HG02840 (cell line): ENCODE data around the gene LRRC15.

Experiments
- ATAC-seq: cut with Tn5 transposase; IDR thresholded peaks from one replicate; pipeline ENCODE4 v1.9.1; 2021; ENCODE audit warnings: mild to moderate bottlenecking, moderate library complexity, moderate number of reproducible peaks; ENCODE audit not compliant: unreplicated experiment, low FRiP score

Gene LRRC15

DNA sequence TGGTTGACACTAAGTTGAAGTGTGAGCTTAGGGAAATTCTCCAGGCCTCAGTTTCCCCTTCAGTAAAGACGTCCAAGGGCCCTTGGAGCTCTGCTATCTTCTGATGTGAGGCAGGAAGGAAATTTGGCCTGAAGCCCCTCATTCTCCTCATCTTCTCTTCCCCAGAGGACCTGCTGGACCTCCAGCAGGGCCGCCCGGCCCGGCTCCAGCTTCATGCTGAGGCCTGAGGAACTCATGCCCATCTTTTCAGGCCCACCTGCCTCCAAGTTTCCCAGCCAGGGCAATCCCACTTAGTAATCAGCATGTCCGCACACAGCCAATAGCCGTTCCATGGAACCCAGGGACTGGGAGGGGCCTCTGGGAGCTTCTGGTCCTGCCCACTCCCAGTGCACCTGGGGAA is 4.0 kb downstream of the LRRC15 start:
- no peak for ATAC-seq

GRCh38 chr3:194364652-194365434 is 4.7 kb downstream of the LRRC15 start:
- no peak for ATAC-seq

- no peak for ATAC-seq
Measured at GRCh38 chr3:194364314-194364651, 5.3 kb downstream of the LRRC15 start.

GRCh38 chr3:194360568-194360967 is 9.0 kb downstream of the LRRC15 start:
- no peak for ATAC-seq

- ATAC-seq, result no peak
Measured at GRCh38 chr3:194357681-194358080, 11.9 kb downstream of the LRRC15 start.

GRCh38 chr3:194355379-194355778 is 14.2 kb downstream of the LRRC15 start:
- ATAC-seq, result no peak

GRCh38 chr3:194354315-194354714 is 15.2 kb downstream of the LRRC15 start:
- ATAC-seq, result no peak

DNA sequence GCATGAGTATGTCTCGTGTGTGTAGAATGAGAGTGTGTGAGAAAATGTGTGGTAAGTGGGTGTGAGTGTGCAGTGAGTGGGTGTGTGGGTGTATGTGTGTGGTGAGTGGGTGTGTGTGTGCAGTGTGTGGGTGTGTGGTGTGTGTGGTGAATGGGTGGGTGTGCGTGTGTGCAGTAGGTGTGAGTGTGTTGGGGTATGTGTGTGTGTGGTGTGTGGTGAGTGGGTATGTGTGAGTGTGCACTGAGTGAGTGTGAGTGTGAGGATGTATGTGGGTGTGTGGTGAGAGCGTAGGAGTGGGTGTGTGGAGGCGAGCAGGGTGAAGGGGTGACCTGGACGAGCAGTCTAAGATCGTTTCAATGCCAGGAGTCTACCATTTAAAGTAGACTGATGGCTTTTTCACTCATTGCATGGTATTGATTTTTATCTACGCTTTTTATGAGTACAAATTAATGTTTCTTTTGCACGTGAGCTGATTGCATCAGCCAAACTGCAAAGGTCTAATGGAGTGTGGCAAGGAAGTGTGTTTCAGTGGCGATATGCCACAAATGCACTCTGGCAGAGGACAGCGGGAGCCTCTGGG is 16.8 kb downstream of the LRRC15 start:
- no peak for ATAC-seq

DNA sequence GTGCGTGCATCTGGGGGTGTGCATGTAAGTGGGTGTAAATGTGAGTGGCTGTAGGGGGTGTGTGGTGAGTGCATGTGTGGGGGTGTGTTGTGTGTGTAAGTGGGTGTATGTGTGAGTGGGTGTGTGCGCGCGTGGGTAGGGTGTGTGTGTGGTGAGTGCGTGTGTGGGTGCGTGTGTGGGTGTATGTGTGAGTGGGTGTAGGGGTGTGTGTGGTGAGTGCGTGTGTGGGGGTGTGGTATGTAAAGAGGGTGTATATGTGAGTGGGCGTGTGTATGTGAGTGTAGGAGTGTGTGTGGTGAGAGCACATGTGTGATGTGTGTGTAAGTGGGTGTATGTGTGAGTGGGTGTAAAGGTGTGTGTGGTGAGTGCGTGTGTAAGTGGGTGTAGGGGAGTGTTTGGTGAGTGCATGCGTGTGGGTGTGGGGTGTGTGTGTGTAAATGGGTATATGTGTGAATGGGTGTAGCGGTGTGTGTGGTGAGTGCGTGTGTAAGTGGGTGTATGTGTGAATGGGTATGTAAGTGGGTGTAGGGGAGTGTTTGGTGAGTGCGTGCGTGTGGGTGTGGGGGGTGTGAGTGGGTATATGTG is 17.5 kb downstream of the LRRC15 start:
- ATAC-seq, result no peak

GRCh38 chr3:194351080-194351672 is 18.4 kb downstream of the LRRC15 start, which contains the start of gene CPN2:
TSS of gene CPN2 (minus strand) at chr3:194351328. CDS start at chr3:194342702, 8,626 bp downstream.
- ATAC-seq, result no peak

GRCh38 chr3:194350726-194351071 is 18.8 kb downstream of the LRRC15 start:
- no peak for ATAC-seq

DNA sequence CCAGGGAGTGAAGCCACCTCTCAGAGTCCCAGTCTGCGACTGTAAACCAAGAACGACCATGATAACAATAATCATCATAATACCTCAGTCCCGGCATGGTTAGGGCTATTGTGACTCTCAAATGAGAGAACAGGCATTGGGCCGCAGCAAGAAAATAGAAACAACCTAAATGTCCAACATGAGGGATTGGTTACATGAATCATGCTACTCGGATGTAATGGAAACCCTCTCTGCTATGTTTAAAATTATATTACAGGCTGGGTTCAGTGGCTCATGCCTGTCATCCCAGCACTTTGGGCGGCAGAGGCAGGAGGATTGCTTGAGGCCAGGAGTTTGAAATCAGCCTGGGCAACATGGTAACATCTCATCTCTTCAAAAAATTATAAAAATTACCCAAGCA is 21.2 kb downstream of the LRRC15 start:
- ATAC-seq, result no peak

GRCh38 chr3:194346621-194347020 is 22.9 kb downstream of the LRRC15 start:
- no peak for ATAC-seq

DNA sequence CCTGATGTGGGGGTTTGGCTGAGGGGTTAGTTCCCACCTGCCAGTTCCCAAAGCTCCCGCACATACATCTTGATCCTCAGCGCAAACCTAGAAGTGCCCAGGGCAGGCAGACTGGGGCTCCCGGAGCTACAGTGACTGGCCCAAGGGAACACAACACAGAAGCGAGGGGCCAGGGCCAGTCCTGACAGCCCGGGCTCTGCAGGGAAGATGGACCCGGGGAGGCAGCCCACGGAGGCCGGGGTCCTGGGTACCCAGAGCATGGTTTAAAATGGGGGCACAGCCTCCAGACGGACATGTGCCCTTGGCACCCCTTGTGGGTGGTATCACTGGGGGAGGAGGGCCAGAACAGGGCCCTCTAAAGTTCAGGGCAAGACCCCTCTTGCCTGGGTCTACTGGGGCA is 23.5 kb downstream of the LRRC15 start:
- ATAC-seq, result no peak

DNA sequence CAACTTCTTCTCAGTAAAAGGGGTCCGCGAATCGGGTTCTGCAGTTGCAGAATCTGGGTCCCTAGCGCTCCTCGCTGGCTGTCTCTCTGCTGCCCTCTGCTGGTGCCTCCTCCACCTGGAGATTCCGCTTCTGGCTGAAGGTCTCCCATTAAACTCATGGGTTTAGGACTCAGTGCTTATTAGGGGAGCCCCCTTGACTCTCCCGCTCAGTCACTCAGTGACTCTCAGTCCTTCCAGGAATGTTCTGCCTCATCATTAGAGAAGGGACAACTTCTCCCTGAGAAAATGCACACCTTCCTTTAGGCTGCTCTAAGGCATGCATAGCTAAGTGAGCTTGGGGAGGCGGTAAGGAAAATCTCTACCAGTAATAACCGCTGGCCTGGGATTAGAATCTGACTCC is 25.5 kb downstream of the LRRC15 start:
- ATAC-seq, result no peak

- no peak for ATAC-seq
Measured at GRCh38 chr3:194343561-194343893, 26.0 kb downstream of the LRRC15 start.

DNA sequence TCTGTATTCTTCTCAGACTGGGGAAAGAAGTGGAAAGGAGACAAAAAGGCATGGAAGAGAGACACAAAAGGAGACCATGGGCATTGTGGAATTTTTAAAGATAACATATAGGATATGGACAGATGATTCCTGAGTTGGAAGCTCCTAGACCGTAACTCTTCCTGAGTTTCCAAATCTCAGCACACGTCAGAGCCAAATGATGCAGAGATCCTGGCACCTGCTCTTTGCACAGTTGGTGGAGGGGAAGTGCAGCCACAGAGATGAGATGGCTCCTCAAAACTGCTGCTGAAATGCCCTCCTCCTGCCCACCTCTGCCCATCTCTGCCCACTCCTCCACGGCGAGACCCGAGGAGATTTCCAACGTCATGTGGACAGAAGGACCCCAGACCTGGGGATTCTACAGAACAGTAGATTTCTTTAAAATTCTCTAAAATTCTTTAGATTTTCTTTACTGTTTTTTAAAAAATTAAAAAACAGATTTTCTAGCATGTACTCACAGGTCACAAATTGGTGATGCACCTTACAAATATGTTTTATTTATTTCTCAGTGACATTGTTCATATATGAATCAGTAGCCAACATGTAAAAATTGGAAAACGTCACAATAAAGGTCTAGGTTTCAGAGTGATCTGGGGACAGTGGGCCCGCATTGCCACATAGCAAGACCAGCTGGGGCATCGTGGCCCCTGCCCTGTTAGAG is 26.5 kb downstream of the LRRC15 start:
- ATAC-seq, result no peak

GRCh38 chr3:194340757-194341400 is 28.7 kb downstream of the LRRC15 start:
- no peak for ATAC-seq

- no peak for ATAC-seq
Measured at GRCh38 chr3:194339840-194340239, 29.7 kb downstream of the LRRC15 start.

- no peak for ATAC-seq
Measured at GRCh38 chr3:194339356-194339755, 30.2 kb downstream of the LRRC15 start.
